Measurements from ENCODE around the gene ZBTB3. TPM values are rescaled to one million over a fixed set of nuclear protein-coding genes. Genes with fewer than 3 reads are reported as not detected.

ZBTB3 gene
- total and polyA plus RNA-seq, 4 donors, result 1.5 to 6.4 (median 4.2) TPM

- TF ChIP-seq HNF4G (IDR thresholded peaks at IDR 0.05) (no peak), MAX (IDR thresholded peaks at IDR 0.05) (no peak), JUND (IDR thresholded peaks at IDR 0.05) (no peak), FOXA2 (IDR thresholded peaks at IDR 0.05) (no peak), CTCF (IDR thresholded peaks at IDR 0.05; ENCODE audit: low read depth, low read length, missing input control) (peak; percentile 94), GABPA (IDR thresholded peaks at IDR 0.05 in 1 of 2, conservative IDR thresholded peaks at IDR 0.05 in 1 of 2) (no peak), FOXA1 (IDR thresholded peaks at IDR 0.05) (no peak), TAF1 (conservative IDR thresholded peaks at IDR 0.05) (no peak), RAD21 (IDR thresholded peaks at IDR 0.05) (peak; percentile 72 to 80), ATF3 (IDR thresholded peaks at IDR 0.05) (no peak), RXRA (IDR thresholded peaks at IDR 0.05) (peak in 1 of 2 donors; percentile 57)
- 1% methylated on average over 51 of the region's 51 CpGs for WGBS
These were observed 32.5 kb upstream of the ZBTB3 start for GRCh38 chr11:62786318-62787004.

GRCh38 chr11:62782753-62783152, 28.8 kb upstream of the ZBTB3 start:
- Histone ChIP-seq H3K36me3 (ENCODE audit: control insufficient read depth in 4 of 4, insufficient read depth in 3 of 4, low read depth in 1 of 4, low read length in 3 of 4) (peaks cover 4 to 29% (median 11%) of the 10 kb centered on the region in 4 donors), H3K9ac (ENCODE audit: low read depth in 1 of 2, low read length in 2 of 2) (no peak overlapping the region), H3K4me3 (ENCODE audit: low read depth in 1 of 3, low read length in 3 of 3) (no peak overlapping the region), H3K9me3 (ENCODE audit: control insufficient read depth in 4 of 4, low read length in 3 of 4) (no peaks in the 10 kb centered on the region), H3K27ac (ENCODE audit: low read depth in 1 of 2, low read length in 2 of 2) (no peak overlapping the region), H3K27me3 (ENCODE audit: control insufficient read depth in 4 of 4, insufficient read depth in 4 of 4, low read length in 3 of 4) (no peaks in the 10 kb centered on the region), H3K4me1 (ENCODE audit: control insufficient read depth in 4 of 4, insufficient read depth in 4 of 4, low read length in 3 of 4) (peaks cover 2 to 11% (median 9%) of the 10 kb centered on the region in 4 donors)
- TF ChIP-seq TAF1 (conservative IDR thresholded peaks at IDR 0.05) (no peak), JUND (IDR thresholded peaks at IDR 0.05) (no peak), RXRA (IDR thresholded peaks at IDR 0.05) (no peak), RAD21 (IDR thresholded peaks at IDR 0.05) (no peak), CTCF (IDR thresholded peaks at IDR 0.05; ENCODE audit: low read depth, low read length, missing input control) (no peak), FOXA2 (IDR thresholded peaks at IDR 0.05) (no peak), HNF4A (conservative IDR thresholded peaks at IDR 0.05) (no peak), YY1 (IDR thresholded peaks at IDR 0.05) (no peak), NR2F2 (IDR thresholded peaks at IDR 0.05) (no peak), ZBTB33 (IDR thresholded peaks at IDR 0.05) (no peak), SP1 (IDR thresholded peaks at IDR 0.05) (no peak)
- 96% methylated on average over 7 of the region's 7 CpGs for WGBS
- no peak for DNase-seq (ENCODE audit: low spot score)

More at GRCh38 chr11:62786318-62787004, 32.5 kb upstream of the ZBTB3 start:
- peak; percentile 93 for DNase-seq (ENCODE audit: low spot score)
- H3K4me1 ChIP-seq (ENCODE audit: control insufficient read depth in 4 of 4, insufficient read depth in 4 of 4, low read length in 3 of 4), result peaks cover 2 to 44% (median 35%) of the 10 kb centered on the region in 4 donors
- H3K4me3 ChIP-seq (ENCODE audit: low read depth in 1 of 3, low read length in 3 of 3), result peak overlapping the region; percentile 85 to 92 (median 89)
- H3K9me3 ChIP-seq (ENCODE audit: control insufficient read depth in 4 of 4, low read length in 3 of 4), result no peaks in the 10 kb centered on the region
- peaks cover 0 to 20% (median 6%) of the 10 kb centered on the region in 4 donors for H3K36me3 ChIP-seq (ENCODE audit: control insufficient read depth in 4 of 4, insufficient read depth in 3 of 4, low read depth in 1 of 4, low read length in 3 of 4)
- no peaks in the 10 kb centered on the region for H3K27me3 ChIP-seq (ENCODE audit: control insufficient read depth in 4 of 4, insufficient read depth in 4 of 4, low read length in 3 of 4)
- peak overlapping the region; percentile 4 to 69 for H3K9ac ChIP-seq (ENCODE audit: low read depth in 1 of 2, low read length in 2 of 2)
- peak overlapping the region; percentile 80 to 91 for H3K27ac ChIP-seq (ENCODE audit: low read depth in 1 of 2, low read length in 2 of 2)
